ENCODE data around the gene ENDOU. TPM values are rescaled to one million over a fixed set of nuclear protein-coding genes. Genes with fewer than 3 reads are reported as not detected.

Gene ENDOU
- total and polyA plus RNA-seq, 2 experiments from 2014 or later, result 0.22 TPM; not detected in 1

DNA sequence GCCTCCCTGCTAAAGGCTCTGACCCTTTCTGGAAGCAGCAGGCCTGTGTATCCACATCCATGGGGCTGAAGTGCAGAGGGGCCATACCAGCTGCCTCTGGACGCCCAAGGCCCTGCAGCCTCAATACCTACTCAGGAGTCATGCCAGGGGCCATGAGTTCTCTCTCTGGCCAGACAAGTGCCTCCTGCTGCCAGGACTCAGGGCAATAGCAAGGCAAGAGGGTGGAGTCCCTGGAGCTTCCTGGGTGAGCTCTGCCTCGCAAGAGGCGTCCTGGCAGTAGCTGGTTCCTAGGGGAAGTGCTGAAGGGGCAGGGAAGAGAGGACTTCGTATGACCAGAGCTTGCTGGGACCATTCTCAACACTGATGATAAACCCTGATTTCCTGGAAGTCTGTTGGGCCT, 10.9 kb upstream of the ENDOU start:
- H3K4me3 ChIP-seq, result no peak overlapping the region
- no peak overlapping the region for H3K4me2 ChIP-seq (ENCODE audit: unreplicated experiment)
- H3K27me3 ChIP-seq (replicated peaks; ENCODE audit: insufficient read depth), result no peaks in the 10 kb centered on the region
- no peaks in the 10 kb centered on the region for H3K79me2 ChIP-seq (ENCODE audit: insufficient read depth)
- H2AFZ ChIP-seq, result no peak overlapping the region
- no peaks in the 10 kb centered on the region; the same call in 1 of the 2 replicates for H3F3A ChIP-seq (ENCODE audit: insufficient read depth)
- H3K4me1 ChIP-seq (ENCODE audit: insufficient read depth), result peaks cover 11% of the 10 kb centered on the region
- DNase-seq, result no peak
- no peaks in the 10 kb centered on the region for H3K9me3 ChIP-seq (ENCODE audit: low read depth)
- no peaks in the 10 kb centered on the region for H4K20me1 ChIP-seq (ENCODE audit: insufficient read depth)
- H3K27ac ChIP-seq, result no peak overlapping the region
- in situ Hi-C loops (cut with MboI), result no loop called here
- TF ChIP-seq EZH2phosphoT487 (IDR thresholded peaks at IDR 0.05; ENCODE audit: insufficient read depth, low read depth) (no peak), EZH2 (IDR thresholded peaks at IDR 0.05; ENCODE audit: insufficient read depth, poor library complexity, severe bottlenecking) (no peak)
- H3K9me2 ChIP-seq (ENCODE audit: insufficient read depth), result no peaks in the 10 kb centered on the region
- WGBS, 2 experiments (ENCODE audit: low coverage in 1 of 2, low lambda C conversion rate in 2 of 2, missing lambda C conversion rate in 2 of 2), result 41 to 57% methylated on average over 4 of the region's 4 CpGs
- H3K9ac ChIP-seq, result no peak overlapping the region
- H3K36me3 ChIP-seq (ENCODE audit: low read depth), result no peaks in the 10 kb centered on the region

DNA sequence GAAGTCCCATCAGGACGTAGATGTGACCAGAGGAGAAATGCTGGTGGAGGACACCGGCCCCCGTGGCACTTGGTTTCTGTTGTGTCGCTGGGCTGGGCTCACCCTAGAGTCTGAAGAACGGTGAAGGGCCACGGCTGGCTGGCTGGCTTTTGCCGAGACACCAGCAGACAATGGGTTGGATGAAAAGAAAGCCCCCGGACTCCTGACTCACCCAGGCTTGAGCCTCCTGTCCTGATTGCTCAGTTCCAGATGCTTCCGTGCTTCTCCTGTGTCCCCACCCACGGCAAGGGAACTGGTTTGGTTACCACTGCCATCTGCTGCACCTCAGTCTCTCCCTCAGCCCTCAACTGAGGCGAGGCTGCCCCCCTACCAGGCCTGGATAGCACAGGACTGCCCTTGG, 10.4 kb upstream of the ENDOU start:
- Histone ChIP-seq H2AFZ (no peak overlapping the region), H3K27ac (no peak overlapping the region), H3K4me3 (no peak overlapping the region), H3K4me1 (ENCODE audit: insufficient read depth) (peaks cover 16% of the 10 kb centered on the region), H3K79me2 (ENCODE audit: insufficient read depth) (no peaks in the 10 kb centered on the region), H3K36me3 (ENCODE audit: low read depth) (no peaks in the 10 kb centered on the region), H4K20me1 (ENCODE audit: insufficient read depth) (no peaks in the 10 kb centered on the region), H3K9ac (no peak overlapping the region), H3K27me3 (replicated peaks; ENCODE audit: insufficient read depth) (no peaks in the 10 kb centered on the region), H3K9me3 (ENCODE audit: low read depth) (no peaks in the 10 kb centered on the region), H3F3A (ENCODE audit: insufficient read depth) (peaks cover 4% of the 10 kb centered on the region), H3K4me2 (ENCODE audit: unreplicated experiment) (no peak overlapping the region), H3K9me2 (ENCODE audit: insufficient read depth) (no peaks in the 10 kb centered on the region)
- in situ Hi-C loops (cut with MboI), result no loop called here
- no peak for TF ChIP-seq EZH2 (IDR thresholded peaks at IDR 0.05; ENCODE audit: insufficient read depth, poor library complexity, severe bottlenecking)
- WGBS, 2 experiments (ENCODE audit: low coverage in 1 of 2, low lambda C conversion rate in 2 of 2, missing lambda C conversion rate in 2 of 2), result 70 to 79% methylated on average over 11 of the region's 11 CpGs
- peak; percentile 55 for DNase-seq

DNA sequence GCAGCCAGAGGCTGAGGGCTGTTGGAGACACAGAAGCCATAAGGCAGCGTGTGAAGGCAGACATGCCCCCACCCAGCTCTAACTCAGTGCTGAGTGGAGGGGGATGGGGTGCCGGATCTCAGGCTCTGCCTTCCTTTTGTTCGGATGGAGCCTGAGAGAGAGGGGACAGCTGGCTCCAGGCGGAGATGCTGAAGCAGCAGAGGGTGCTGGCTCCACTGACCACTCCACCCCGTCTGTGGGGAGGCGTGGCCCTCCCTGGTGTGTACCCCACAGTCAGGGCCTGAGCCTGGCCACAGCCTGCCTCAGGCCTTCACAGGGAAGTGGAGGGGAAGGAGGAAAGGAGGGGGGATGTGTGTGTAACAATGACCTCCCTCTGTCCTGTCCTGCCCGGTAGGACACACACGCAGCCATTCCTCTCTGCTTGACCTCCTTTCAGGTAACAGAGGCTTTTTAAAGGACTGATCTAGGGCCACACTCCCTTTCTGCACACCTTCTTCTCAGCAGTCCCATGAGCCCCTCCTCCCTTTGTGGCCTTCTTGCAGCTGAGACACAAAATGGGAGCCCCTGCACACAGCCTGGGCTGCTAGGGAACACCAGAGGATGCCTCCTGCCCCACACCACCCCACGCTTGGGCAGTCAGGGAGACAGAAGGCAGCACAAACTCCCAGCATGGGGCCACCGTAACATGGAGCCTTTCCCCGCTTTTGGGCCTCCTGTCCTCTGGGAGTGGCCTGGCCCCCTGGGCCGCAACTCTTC, 9.6 kb upstream of the ENDOU start:
- in situ Hi-C loops (cut with MboI), result no loop called here
- H3K27me3 ChIP-seq (replicated peaks; ENCODE audit: insufficient read depth), result no peaks in the 10 kb centered on the region
- H3K36me3 ChIP-seq (ENCODE audit: low read depth), result no peaks in the 10 kb centered on the region
- WGBS, 2 experiments (ENCODE audit: low coverage in 1 of 2, low lambda C conversion rate in 2 of 2, missing lambda C conversion rate in 2 of 2), result 75 to 76% methylated on average over 12 of the region's 12 CpGs
- H3K79me2 ChIP-seq (ENCODE audit: insufficient read depth), result no peaks in the 10 kb centered on the region
- no peak overlapping the region for H3K4me2 ChIP-seq (ENCODE audit: unreplicated experiment)
- no peak for DNase-seq
- no peak overlapping the region for H3K4me3 ChIP-seq
- H3K9me2 ChIP-seq (ENCODE audit: insufficient read depth), result no peaks in the 10 kb centered on the region
- H2AFZ ChIP-seq, result no peak overlapping the region
- H3K27ac ChIP-seq, result no peak overlapping the region
- no peaks in the 10 kb centered on the region for H4K20me1 ChIP-seq (ENCODE audit: insufficient read depth)
- TF ChIP-seq EZH2phosphoT487 (IDR thresholded peaks at IDR 0.05; ENCODE audit: insufficient read depth, low read depth), result no peak
- no peak for TF ChIP-seq EZH2 (IDR thresholded peaks at IDR 0.05; ENCODE audit: insufficient read depth, poor library complexity, severe bottlenecking)
- H3K4me1 ChIP-seq (ENCODE audit: insufficient read depth), result peaks cover 23% of the 10 kb centered on the region
- H3K9ac ChIP-seq, result no peak overlapping the region
- H3K9me3 ChIP-seq (ENCODE audit: low read depth), result no peaks in the 10 kb centered on the region
- H3F3A ChIP-seq (ENCODE audit: insufficient read depth), result peaks cover 12% of the 10 kb centered on the region

DNA sequence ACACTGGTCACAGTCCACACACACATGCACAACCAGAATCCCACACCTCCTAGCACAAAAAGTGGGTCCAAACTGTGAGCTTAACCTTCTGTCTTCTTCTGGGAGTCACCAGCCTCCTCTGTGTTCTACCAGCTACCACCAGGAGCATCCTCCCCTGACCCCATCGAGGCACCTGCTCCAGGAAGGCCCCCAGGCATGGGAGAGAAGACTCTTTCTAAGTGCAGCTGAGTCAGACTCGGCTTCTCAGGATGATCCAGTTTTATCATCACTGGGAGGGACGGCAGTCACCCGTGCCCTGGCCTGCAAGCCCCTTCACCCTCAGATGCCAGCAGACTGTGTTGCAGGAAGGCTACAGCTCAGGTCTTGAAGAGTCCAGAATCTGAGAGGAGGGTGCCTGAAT, 7.9 kb upstream of the ENDOU start:
- H3K4me2 ChIP-seq (ENCODE audit: unreplicated experiment), result no peak overlapping the region
- no peaks in the 10 kb centered on the region for H3K9me3 ChIP-seq (ENCODE audit: low read depth)
- H3K27me3 ChIP-seq (replicated peaks; ENCODE audit: insufficient read depth), result no peaks in the 10 kb centered on the region
- H4K20me1 ChIP-seq (ENCODE audit: insufficient read depth), result no peaks in the 10 kb centered on the region
- no peaks in the 10 kb centered on the region for H3K36me3 ChIP-seq (ENCODE audit: low read depth)
- H3K9me2 ChIP-seq (ENCODE audit: insufficient read depth), result no peaks in the 10 kb centered on the region
- H2AFZ ChIP-seq, result no peak overlapping the region
- DNase-seq, result no peak
- in situ Hi-C loops (cut with MboI), result no loop called here
- H3K79me2 ChIP-seq (ENCODE audit: insufficient read depth), result no peaks in the 10 kb centered on the region
- TF ChIP-seq EZH2phosphoT487 (IDR thresholded peaks at IDR 0.05; ENCODE audit: insufficient read depth, low read depth), result no peak
- no peak overlapping the region for H3K27ac ChIP-seq
- WGBS, 2 experiments (ENCODE audit: low coverage in 1 of 2, low lambda C conversion rate in 2 of 2, missing lambda C conversion rate in 2 of 2), result 73 to 78% methylated on average over 4 of the region's 4 CpGs
- no peak overlapping the region for H3K4me3 ChIP-seq
- peaks cover 21% of the 10 kb centered on the region for H3F3A ChIP-seq (ENCODE audit: insufficient read depth)
- no peak overlapping the region for H3K9ac ChIP-seq
- H3K4me1 ChIP-seq (ENCODE audit: insufficient read depth), result peaks cover 30% of the 10 kb centered on the region

Measured in GM23248 (cell line).